Lung (tissue), 12 donors: ENCODE data around the gene CSNK1A1. TPM values are rescaled to one million over a fixed set of nuclear protein-coding genes. Genes with fewer than 3 reads are reported as not detected.
"Not testable (repeated sequence)": the region's sequence is repeated elsewhere in the genome, so short reads cannot be mapped to it uniquely, and the experiment has no call there.

Experiments
- ATAC-seq: fragments of 200-7000 bp; cut with Tn5 transposase; one replicate; pipeline ENCODE4 v1.9.1; 2020; ENCODE audit warnings: moderate number of reproducible peaks; ENCODE audit not compliant: insufficient read depth, low FRiP score
- DNase-seq, 3 donors: peaks; one replicate each; pipeline ENCODE4 v3.0.0-alpha.2; 2013 to 2017
- H3K27ac ChIP-seq, 2 donors: one replicate each; pipeline ENCODE4 v1.5.1; 2013; ENCODE audit warnings: mild to moderate bottlenecking in 2 of 2, moderate library complexity in 2 of 2, control low read depth in 1 of 2, inconsistent platforms in 1 of 2, low read depth in 1 of 2, low read length in 1 of 2
- H3K27me3 ChIP-seq, 3 donors: one replicate each; pipeline ENCODE4 v1.5.1; 2013; ENCODE audit warnings: low read length in 2 of 3; ENCODE audit not compliant: control insufficient read depth in 3 of 3, insufficient read depth in 3 of 3
- H3K36me3 ChIP-seq, 4 donors: one replicate each; pipeline ENCODE4 v1.5.1; 2013; ENCODE audit warnings: low read length in 4 of 4, mild to moderate bottlenecking in 1 of 4, moderate library complexity in 1 of 4; ENCODE audit not compliant: control insufficient read depth in 4 of 4, insufficient read depth in 4 of 4
- H3K4me1 ChIP-seq, 5 donors: one replicate each; pipeline ENCODE4 v1.5.1; 2013; ENCODE audit warnings: low read length in 5 of 5, mild to moderate bottlenecking in 2 of 5, moderate library complexity in 1 of 5; ENCODE audit not compliant: control insufficient read depth in 5 of 5, insufficient read depth in 5 of 5
- H3K4me3 ChIP-seq: one replicate; pipeline ENCODE4 v1.5.1; 2013; ENCODE audit warnings: mild to moderate bottlenecking, control low read depth, moderate library complexity
- H3K9ac ChIP-seq, 2 donors: one replicate each; pipeline ENCODE4 v1.5.1; 2013; ENCODE audit warnings: low read length in 2 of 2, control low read depth in 1 of 2; ENCODE audit not compliant: insufficient read depth in 1 of 2
- H3K9me3 ChIP-seq, 4 donors: one replicate each; pipeline ENCODE4 v1.5.1; 2013; ENCODE audit warnings: low read length in 3 of 4, mild to moderate bottlenecking in 1 of 4, moderate library complexity in 1 of 4; ENCODE audit not compliant: control insufficient read depth in 4 of 4, insufficient read depth in 3 of 4
- CTCF ChIP-seq: IDR thresholded peaks from 2 replicates; pipeline ENCODE4 v1.5.1; 2012; ENCODE audit warnings: mild to moderate bottlenecking; ENCODE audit errors: control extremely low read depth, extremely low read depth
- WGBS, 2 donors: extraction: QIAGEN DNeasy Blood & Tissue Kit; methylation state at CpG; one replicate each; pipeline ENCODE4 v1.1.7; 2013; 5-methylcytosine and 5-hydroxymethylcytosine counted together
- polyA plus RNA-seq, 2 donors: library from polyadenylated mRNA; stranded (reverse); fragments of 200-250 nt; gene quantifications; one replicate each; pipeline ENCODE4 v1.2.1, GENCODE V29; 2013
- total RNA-seq, 2 donors: library from RNA; depleted of rRNA in 1 of 2; stranded (reverse); fragments of >200 nt in 1 of 2; gene quantifications; one replicate each; pipeline ENCODE4 v1.2.1, GENCODE V29; 2014 to 2021
- donor health status: control.
- donor health status: control.
- donor health status: Bipolar disorder and iron deficiency.
- donor health status: healthy.
- donor health status: DM: yes; HTN: yes; CAD: no.

CSNK1A1 gene
- total and polyA plus RNA-seq, 4 donors, result 48.6 to 299 (median 193) TPM

DNA sequence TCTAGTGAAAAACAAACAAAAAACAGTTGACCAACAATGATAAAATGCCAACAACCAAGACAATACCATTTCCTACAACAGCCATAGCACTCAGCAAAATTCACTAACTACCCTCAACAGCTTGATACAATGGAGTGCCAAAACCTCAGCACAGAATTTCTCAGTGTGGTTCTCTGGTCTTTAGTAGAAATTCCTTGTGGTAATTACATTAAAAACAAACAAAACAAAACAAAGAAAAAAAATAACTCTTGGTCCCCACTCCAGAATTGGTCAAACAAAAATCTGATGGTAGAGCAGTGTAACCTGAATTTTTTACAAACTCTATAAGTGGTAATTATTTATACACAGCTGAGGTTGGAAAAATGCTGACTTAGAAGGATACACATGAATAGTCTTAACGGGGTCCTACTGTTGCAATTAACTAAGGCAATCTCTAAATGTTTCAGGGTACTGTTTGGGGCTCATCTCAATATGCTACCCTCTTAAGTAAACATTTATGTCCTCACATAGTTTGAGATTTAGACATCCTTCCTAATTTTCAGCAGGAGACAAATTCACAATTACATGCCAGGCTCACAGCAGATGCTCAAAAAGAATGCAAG is 13.8 kb downstream of the CSNK1A1 start:
- 35 to 76% methylated on average over 1 of the region's 1 CpG for WGBS, 2 donors
- H3K36me3 ChIP-seq, result peaks cover 0 to 7% (median 2%) of the 10 kb centered on the region in 4 donors
- H3K9ac ChIP-seq, result no peak overlapping the region
- H3K4me3 ChIP-seq, result no peak overlapping the region
- H3K4me1 ChIP-seq, result peaks cover 0 to 33% (median 4%) of the 10 kb centered on the region in 5 donors
- H3K27ac ChIP-seq, result no peak overlapping the region
- no peak for DNase-seq
- no peak for ATAC-seq
- no peak for TF ChIP-seq CTCF
- H3K27me3 ChIP-seq, result no peaks in the 10 kb centered on the region
- H3K9me3 ChIP-seq, result no peaks in the 10 kb centered on the region

GRCh38 chr5:149535787-149536186 is 15.5 kb downstream of the CSNK1A1 start:
- not testable (repeated sequence) for H3K4me3 ChIP-seq, H3K9me3 ChIP-seq, ATAC-seq, H3K36me3 ChIP-seq, DNase-seq, H3K9ac ChIP-seq, H3K27me3 ChIP-seq
- H3K4me1 ChIP-seq, result peaks cover 0 to 31% (median 4%) of the 10 kb centered on the region in 5 donors
- WGBS, 2 donors, result 87 to 93% methylated on average over 6 of the region's 6 CpGs
- peak overlapping the region in 1 of 2 donors; percentile 4 for H3K27ac ChIP-seq

- Histone ChIP-seq H3K4me1 (peaks cover 4 to 34% (median 6%) of the 10 kb centered on the region in 5 donors), H3K36me3 (peaks cover 0 to 3% (median 1%) of the 10 kb centered on the region in 4 donors), H3K27ac (no peak overlapping the region), H3K9me3 (no peaks in the 10 kb centered on the region), H3K9ac (no peak overlapping the region), H3K27me3 (no peaks in the 10 kb centered on the region), H3K4me3 (no peak overlapping the region)
- ATAC-seq (no peak), DNase-seq (no peak)
- no peak for TF ChIP-seq CTCF
- 81 to 86% methylated on average over 7 of the region's 7 CpGs for WGBS, 2 donors
These were observed 18.8 kb downstream of the CSNK1A1 start for GRCh38 chr5:149532413-149532812.

DNA sequence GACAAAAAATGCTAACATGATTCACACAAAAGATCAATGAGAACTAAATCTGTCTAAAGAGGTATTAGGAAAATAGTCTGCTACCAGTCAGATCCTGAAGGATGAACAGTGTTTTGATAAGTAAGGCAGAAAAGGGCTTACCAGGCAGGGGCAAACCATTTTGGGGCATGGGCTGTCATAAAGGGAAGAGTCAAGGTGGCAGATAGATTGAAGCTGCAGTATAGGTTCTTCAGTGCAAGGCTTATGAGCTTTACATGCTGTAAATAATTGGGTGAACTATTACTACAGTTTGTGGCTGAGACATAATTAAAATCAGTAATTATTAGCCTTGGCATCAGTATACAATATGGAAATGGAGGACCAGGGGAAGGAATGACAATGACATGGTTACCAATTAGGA is 21.8 kb downstream of the CSNK1A1 start:
- no peak overlapping the region for H3K4me3 ChIP-seq
- TF ChIP-seq CTCF, result no peak
- DNase-seq, result no peak
- H3K9me3 ChIP-seq, result no peaks in the 10 kb centered on the region
- peaks cover 0 to 3% (median 0%) of the 10 kb centered on the region in 4 donors for H3K36me3 ChIP-seq
- no peak overlapping the region for H3K27ac ChIP-seq
- no peak for ATAC-seq
- no peaks in the 10 kb centered on the region for H3K27me3 ChIP-seq
- peaks cover 4 to 29% (median 7%) of the 10 kb centered on the region in 5 donors for H3K4me1 ChIP-seq
- no peak overlapping the region for H3K9ac ChIP-seq
